DMS53 (cell line): ENCODE data around the gene HMCN1.

Experiments
- DNase-seq: peaks from one replicate; lab custom pipeline; 2025; lab: John Stamatoyannopoulos, UW

The HMCN1 gene

DNA sequence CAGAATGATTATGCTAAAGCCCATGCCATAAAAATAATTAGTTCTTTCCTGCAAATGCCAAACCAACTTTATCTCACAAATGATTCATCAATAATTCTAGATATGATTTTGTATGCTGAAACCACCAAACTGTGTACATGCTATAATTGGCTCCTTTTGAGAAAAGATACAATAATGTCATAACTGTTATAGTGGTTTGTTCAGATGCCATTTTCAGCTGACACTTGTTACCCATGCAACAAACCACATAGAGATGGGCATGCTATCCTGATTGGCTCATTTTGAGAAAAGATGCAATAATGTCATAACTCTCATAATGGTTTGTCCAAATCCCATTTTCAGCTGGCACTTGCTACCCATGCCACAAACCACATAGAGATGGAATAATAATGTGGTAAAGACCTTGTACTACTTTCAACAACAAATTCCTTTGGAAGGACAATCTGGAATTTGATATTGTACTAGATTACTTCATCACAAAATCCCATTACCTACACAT lies 357.1 kb downstream of the HMCN1 start:
- DNase-seq = no peak

DNA sequence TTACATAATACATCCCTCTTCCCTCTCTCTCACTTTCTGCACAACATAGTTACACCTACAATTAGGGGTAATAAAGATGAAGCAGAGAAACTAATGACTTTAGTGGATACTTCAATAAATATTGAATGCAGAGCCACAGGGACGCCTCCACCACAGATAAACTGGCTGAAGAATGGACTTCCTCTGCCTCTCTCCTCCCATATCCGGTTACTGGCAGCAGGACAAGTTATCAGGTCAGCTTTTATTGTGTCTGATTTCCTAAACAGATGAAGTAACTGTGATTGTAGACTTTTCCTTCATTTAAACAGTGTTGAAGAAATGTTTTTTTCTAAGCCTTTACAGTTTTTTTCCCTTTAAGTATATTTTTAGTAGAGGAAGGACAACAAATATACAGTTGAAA lies 359.2 kb downstream of the HMCN1 start:
- peak; percentile 31 for DNase-seq

DNA sequence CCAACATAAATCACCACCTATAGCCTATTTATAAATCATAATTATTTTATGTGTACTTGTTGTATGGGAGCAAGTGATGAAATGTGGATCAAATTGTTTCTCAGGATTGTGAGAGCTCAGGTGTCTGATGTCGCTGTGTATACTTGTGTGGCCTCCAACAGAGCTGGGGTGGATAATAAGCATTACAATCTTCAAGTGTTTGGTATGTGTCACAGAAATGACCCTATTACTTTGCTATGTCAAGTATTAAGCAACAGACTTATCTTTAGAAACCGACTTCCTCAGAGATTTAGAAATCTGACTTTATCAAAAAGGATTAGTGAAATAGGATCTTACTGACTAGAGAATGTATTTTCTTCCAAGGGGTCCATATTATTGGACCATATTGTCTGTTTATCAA lies 360.0 kb downstream of the HMCN1 start:
- DNase-seq = peak; percentile 31

DNA sequence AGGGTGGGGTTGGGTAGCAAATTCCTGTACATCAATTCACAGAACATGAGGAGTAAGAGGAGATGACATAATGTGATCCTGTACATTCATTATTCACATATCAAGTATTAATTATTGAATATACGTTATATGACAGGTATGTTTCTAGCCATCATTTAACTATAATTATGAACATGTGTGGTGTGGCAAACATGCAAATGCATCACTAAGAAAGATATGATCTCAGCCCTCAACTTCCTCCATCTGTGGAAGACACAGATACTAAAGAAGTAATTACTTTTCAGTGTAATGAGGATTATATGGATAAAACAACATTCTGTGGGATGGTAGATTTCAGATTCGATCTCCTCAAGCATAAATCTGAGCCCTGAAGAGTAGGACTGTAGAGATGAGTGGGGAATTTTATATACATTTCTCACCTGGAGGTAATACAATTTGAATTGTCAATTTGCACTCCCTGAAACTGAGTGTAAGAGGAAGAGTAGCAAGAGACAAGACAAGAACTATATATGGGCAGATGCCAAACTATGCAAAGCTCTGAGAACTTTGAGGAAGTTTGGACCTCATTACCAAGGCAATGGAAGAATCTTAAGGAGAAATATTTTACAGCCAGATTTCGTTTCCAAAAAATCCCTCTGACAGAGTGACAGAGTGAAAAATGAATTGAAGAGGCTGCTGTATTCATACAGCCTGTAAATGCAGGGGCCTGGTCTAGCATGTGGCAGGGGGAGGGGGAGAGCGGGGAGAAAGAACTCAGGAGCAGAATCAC lies 365.3 kb downstream of the HMCN1 start:
- no peak for DNase-seq

DNA sequence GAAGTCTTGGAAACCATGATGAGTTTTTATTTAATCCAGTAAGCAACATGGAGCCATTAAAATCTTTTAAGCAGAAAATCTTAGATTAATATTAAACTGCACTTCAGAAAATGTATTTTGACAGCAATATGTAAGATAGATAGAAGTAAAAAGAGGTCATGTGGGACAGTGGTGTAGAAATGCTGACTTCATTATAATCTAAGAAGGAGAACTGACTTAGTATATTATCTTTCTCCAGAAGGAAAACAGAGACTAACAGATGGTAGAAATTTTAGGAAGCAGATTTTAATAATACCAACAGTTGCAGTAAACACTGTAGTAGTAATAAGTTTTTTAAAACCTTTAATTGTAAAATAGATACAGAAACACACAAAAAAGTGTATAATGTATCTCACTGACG lies 367.9 kb downstream of the HMCN1 start:
- no peak for DNase-seq

DNA sequence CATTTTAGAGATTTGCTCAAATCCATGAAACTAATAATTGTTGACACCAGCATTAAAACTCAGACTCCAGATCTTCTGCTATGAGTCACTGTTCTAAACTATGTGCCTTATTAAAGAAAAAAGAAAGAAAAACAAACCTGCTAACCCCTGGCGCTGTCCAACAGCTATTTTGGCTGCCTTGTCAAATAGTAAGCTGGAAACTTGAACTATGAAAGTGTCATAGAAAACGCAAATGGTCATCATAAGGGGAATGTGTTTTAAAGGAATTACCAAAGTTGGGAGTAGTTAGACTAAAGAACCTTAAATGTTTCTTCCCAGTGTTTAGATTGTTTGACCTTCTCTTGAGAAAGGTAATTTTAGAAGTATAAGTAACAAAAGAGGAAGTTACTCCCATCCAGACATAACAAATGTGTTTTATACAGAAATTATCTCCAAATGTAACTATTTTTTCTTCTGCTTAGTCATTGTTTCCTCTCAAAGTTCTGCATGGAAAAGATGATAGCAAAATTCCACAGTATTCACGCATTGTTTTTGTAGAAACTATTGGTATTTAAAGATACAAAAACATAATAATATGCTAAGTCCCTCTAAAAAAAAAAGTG lies 368.5 kb downstream of the HMCN1 start:
- no peak for DNase-seq

DNA sequence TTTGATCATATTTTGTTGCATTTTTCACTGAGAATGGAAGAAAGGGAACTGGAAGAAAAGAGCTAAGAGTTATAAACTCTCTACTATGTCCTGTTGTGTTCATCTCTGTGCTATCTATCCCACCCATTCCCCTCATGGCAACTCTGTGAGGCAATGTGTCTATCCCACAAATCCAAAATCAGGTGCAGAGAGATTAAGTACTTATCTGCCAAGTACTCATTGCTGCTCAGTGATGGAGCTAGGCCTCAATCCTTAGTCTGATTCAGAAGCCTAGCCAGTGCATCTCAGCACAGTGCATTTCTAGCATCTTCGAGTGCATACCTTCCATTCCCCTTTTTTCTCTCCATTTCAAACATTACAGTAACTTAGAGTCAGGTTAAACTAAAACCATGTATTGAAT lies 370.3 kb downstream of the HMCN1 start:
- no peak for DNase-seq

DNA sequence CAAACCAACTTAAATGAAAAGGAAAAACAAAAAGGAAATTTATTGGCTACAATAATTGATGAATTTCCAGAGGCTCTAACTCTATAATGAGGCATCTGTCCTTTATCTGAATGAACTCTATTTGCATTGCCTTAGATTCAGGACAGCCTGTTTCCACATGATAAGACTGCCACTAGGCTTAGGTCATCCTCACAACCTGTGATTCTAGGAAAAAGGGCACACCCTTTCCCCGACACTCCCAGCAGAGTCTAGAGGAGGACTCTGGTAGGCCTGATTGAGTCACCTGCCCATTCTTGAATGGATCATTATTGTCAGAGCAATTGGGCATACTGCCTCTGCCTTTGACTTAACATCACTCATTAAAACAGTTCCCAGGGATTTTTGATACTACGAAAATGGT lies 378.1 kb downstream of the HMCN1 start:
- DNase-seq = no peak

DNA sequence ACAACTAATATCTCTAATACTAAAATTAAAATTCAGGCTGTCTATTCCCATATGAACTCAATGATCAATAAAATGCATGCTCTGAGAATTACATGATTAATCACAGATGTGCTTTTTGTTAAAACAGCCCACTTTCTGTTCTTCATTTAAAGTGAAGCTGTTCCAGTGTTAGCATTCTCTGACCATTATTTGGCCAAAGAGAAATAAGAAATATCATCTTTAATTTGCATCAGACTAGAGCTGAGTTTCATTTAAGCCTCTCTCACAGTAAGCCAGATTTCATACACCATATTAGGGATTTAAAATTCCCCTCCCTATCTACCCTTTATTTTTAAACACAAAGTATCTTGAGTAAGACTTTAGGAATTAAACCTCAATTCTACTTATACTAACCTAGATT lies 379.3 kb downstream of the HMCN1 start:
- DNase-seq = no peak

DNA sequence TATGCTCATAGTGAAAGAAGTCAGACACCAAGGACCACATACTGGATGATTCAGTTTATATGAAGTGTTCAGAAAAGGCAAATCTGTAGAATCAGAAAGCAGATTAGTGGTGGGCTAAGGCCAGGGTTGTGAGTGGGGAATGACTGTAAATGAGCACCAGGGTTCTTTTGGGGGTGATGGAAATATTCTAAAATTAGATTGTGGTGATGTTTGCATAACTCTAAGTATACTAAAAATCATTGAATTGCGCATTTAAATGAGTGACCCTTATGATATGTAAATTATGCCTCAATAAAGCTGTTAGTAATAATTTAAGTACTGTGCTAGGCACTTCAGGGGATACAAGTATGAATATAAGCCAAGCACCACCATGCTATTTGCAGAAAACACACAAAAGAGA lies 384.5 kb downstream of the HMCN1 start:
- no peak for DNase-seq

DNA sequence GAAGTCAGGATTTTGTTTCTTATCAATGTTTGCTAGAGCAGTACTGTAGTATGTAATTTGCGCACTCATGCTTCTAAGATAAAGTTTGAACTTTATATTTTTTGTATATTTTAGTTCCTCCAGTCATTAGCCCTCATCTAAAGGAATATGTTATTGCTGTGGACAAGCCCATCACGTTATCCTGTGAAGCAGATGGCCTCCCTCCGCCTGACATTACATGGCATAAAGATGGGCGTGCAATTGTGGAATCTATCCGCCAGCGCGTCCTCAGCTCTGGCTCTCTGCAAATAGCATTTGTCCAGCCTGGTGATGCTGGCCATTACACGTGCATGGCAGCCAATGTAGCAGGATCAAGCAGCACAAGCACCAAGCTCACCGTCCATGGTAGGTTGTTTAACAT lies 388.6 kb downstream of the HMCN1 start:
- no peak for DNase-seq

DNA sequence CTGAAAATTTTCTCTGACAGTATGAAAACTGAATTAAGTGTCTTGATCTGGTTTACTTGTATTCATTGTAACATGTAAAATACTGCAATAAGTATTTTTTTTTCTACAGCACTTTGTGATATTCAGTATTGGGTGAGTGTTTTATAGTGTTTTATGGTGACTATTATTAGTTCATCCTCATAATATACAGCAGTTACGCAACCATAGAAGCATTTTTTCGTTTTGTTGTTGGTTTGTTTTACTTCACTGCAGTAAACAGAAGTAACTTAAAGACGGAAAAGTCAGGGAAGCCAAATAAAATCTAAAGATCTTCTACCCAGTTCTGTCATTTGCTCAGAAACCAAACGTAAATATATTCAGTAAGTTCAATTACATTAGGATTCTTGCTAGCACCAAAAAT lies 390.8 kb downstream of the HMCN1 start:
- no peak for DNase-seq

DNA sequence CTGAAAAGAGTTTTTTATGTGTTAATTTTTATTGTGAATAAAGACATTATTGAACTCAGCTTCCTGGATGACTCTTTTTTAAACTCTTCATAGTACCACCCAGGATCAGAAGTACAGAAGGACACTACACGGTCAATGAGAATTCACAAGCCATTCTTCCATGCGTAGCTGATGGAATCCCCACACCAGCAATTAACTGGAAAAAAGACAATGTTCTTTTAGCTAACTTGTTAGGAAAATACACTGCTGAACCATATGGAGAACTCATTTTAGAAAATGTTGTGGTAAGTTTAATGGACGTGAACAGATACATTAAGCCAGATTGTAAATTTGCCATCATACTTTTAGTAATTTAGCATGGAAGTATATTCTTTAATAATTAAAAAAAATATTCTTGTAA lies 391.3 kb downstream of the HMCN1 start:
- no peak for DNase-seq

DNA sequence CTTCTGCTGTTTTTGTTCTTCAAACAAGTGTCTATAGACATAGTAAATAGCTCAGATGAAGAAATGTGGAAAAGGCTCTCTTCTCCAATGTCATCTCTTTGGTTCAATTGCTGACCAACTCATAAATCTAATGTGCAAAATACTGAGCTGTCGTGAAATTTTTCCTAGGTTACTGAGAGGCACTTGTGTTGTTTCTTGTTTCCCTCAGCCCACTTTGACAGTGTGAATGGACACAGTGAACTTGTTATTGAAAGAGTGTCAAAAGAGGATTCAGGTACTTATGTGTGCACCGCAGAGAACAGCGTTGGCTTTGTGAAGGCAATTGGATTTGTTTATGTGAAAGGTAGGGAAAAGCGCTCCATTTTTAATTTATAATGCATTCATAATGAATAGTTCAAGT lies 395.6 kb downstream of the HMCN1 start:
- DNase-seq = no peak

DNA sequence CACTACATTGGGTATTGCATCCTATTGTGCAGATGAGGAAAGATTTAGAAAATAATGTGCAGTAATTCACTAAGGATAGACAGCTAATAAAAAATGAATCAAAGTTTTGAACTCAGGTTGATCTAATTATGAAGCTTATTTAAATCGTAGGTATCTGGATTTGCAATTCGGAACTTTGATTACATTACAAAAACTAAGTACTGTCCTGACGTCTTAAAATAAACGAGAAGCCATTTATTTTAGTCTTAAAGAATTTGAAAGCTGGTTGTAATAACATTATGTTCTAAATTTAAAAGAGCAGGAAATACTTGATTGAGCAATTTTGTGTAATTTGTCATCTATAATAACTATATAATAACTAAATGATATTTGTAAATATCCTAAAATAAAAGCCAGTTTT lies 404.9 kb downstream of the HMCN1 start:
- DNase-seq = no peak

DNA sequence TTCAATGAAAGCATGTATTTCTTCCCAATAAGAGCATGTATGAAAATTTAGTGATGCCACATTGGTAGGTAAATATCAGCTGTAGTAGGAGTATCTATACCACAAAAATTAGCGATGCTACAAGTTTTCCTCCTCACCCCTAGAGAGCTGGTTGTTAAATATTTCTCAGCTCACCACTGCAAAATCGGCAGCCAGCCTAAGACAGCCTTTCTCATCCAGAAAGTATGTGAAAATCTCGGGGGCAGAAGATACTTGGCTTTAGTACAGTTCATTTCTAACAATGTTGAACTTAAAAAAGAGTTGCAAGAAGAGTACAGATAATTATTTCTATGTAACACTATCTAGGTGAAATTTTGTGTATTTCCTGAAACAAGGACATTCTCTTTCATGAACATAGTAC lies 405.5 kb downstream of the HMCN1 start:
- DNase-seq = no peak

DNA sequence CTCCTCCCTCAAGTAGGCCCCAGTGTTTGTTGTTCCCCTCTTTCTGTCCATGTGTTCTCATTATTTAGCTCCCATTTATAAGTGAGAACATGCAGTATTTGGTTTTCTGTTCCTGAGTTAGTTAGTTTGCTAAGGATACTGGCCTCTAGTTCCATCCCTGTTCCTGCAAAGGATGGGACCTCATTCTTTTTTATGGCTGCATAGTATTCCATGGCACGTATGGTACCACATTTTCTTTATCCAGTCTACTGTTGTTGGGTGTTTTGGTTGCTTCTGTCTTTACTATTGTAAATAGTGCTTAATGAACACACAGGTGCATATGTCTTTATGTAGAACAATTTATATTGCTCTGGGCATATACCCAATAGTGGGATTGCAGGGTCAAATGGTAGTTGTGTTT lies 408.0 kb downstream of the HMCN1 start:
- no peak for DNase-seq

DNA sequence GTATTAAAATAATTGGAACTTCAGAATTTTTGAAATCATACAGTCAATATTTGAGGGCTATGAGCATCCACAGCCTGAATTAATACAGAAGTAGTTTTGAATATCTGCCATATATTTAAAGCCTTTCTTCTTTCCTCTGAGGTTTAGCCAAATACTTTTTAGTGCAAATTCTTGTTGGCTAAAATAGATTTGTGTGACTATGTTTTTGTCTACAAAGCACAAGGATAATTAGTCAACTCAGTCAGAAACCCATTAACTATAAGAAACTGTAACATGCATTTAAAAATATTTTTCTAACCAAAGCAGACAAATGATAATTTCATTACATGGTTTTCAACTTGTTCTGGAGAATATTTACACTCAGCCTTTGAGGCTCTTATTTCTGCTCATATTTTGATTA lies 408.7 kb downstream of the HMCN1 start:
- no peak for DNase-seq

DNA sequence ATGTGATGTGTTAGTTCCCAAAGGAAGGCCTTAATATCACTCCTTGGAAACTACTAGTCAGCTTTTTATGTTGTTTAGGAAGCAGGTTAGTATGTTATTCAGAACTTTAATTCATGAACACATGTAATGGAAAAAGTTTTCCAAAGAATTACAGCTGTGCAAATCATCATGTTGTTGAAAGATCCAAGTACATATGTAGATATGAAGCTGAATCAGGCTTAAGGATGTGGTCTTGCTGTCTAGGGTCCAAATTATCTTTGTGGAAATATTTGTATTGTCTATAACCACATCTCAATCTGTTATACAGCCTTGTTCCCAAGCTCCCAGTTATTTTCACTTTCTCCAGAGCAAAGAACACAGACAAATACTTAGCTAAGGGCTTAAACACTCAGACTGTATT lies 409.3 kb downstream of the HMCN1 start:
- no peak for DNase-seq

DNA sequence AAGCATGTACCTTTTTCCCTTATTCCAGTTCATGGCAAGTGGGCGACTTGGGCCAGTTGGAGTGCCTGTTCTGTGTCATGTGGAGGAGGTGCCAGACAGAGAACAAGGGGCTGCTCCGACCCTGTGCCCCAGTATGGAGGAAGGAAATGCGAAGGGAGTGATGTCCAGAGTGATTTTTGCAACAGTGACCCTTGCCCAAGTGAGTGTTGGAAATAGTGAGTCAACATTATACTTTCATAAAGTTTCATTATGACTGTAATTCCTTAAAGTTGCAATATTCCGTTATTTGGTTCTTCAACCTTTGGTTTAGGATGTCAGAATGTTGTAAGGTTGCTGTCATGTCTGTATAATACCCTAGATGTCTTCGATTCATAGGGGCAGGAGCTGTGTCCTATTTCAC lies 410.3 kb downstream of the HMCN1 start:
- DNase-seq = no peak

DNA sequence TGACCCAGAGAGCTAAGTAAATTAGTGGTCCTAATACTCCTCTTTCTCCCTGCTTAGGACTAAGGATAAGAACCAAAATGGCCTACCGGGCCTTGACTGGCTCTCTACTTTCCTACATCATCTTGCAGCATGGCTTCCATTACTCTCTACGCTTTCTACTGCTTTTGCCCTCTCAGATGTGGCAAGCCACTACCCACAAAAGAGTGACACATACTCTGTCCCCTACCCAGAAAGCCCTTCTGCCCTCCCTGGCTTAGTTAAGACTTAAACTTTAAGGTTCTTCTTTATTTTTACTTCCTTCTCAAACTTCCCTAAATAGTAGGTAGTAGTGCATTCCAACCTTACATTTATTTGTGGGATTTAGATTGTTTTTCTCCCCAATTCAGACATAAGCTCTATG lies 412.8 kb downstream of the HMCN1 start:
- no peak for DNase-seq

DNA sequence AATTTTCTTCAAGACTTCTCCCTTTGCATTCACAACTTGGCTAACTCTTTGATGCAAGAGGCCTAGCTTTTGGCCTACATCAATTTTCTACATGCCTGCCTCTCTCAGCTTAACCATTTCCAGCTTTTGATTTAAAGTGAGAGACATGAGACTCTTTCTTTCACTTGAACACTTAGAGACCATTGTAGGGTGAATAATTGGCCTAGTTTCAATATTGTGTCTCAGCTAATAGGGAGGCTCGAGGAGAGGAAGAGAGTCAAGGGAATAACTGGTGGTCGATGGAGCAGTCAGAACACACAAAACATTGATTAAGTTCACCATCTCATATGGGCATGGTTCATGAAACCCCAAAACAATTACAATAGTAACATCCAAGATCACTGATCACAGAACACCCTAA lies 415.4 kb downstream of the HMCN1 start:
- DNase-seq = no peak

DNA sequence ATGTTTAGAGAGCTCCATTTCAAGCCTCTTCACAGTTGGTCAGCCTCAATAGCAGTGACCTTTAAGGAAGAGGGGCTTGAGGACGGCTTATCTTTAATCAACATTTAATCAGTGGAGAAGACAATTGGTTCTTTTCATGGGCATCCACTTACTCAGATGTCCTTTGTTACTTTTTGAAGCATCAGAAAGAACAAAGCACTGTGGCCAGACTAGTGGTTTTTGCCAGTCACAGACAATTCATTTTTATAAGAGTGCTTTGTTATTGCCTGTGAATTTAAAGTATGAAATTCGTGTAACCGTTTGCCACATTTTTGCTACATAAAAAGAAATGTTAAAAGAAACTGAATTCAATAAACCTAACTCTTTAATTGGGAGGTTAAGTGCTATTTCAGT lies 418.0 kb downstream of the HMCN1 start:
- no peak for DNase-seq

DNA sequence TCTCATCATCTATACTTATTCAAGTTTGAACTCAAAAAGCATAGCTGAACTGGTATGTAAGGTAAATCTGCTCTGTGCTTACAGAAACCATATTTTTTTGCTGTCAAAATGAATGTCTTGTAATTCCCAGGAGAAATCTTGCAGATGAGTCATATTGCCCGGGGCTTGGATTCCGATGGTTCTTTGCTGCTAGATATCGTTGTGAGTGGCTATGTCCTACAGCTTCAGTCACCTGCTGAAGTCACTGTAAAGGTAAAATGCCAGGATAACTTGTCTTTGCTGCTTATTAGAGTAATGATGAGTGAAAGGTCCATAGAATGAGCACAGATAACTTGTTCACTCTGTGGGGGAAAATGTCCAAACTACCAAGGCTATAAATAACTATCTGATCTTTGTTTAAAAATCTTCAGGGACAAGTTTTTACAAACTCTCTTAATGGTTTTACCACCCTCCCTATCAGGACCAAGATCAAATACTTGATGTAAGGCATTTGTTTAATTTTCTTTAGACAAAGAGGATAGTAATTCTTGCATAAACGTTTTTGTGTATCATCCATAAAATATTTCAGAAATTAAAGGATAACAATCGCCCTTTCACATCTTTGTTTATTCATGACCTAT lies 418.5 kb downstream of the HMCN1 start:
- DNase-seq = no peak
